Nephron progenitor cell (in vitro differentiated cells): ENCODE measurements around the gene CTTNBP2.
A peak's percentile ranks its signal among the peaks of the same experiment; 100 is the strongest.

Source experiments
- DNase-seq: peaks from one replicate; pipeline ENCODE4 v3.0.0; 2021
- H3K27ac Mint-ChIP-seq: 2 replicates; pipeline ENCODE4 v1.8.0; 2021; ENCODE audit warnings: mild to moderate bottlenecking, moderate library complexity, mixed read lengths
- H3K27me3 Mint-ChIP-seq: 2 replicates; pipeline ENCODE4 v1.8.0; 2021; ENCODE audit warnings: mild to moderate bottlenecking, low read depth, mixed read lengths; ENCODE audit not compliant: poor library complexity
- H3K36me3 Mint-ChIP-seq: 2 replicates; pipeline ENCODE4 v1.8.0; 2021; ENCODE audit warnings: low read depth, mixed read lengths
- H3K4me1 Mint-ChIP-seq: 2 replicates; pipeline ENCODE4 v1.8.0; 2021; ENCODE audit warnings: mixed read lengths
- H3K4me3 Mint-ChIP-seq: 2 replicates; pipeline ENCODE4 v1.8.0; 2021; ENCODE audit warnings: mild to moderate bottlenecking, moderate library complexity, mixed read lengths
- H3K9me3 Mint-ChIP-seq: 2 replicates; pipeline ENCODE4 v1.8.0; 2021; ENCODE audit warnings: mild to moderate bottlenecking, moderate library complexity, mixed read lengths
- CTCF ChIP-seq: fragments of 200-600 bp; sonication (generic); IDR thresholded peaks from 2 replicates; pipeline ENCODE4 v1.5.0; 2021; ENCODE audit warnings: antibody characterized with exemption

Gene CTTNBP2

DNA sequence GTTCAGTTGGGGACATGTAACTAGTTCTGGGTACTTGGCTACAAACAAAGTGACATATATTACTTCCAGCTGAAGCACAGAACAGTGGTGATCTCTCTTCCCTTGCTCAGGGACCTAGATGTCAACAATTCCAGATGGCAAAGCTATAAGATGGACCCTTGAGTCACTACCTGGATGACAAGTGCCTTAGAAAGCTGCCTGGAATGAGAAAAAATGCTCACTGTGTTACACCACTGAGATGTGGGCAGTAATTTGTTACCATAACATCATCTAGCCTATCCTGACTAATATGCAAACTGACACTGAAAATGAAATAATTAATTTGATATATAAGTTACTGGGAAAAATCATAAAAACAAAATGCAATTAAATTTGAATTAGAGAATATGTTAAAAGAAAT, 16.4 kb upstream of the CTTNBP2 start:
- DNase-seq = no peak
- no peak for TF ChIP-seq CTCF
- Mint-ChIP-seq H3K36me3 (no peaks in the 10 kb centered on the region), H3K9me3 (no peaks in the 10 kb centered on the region), H3K4me3 (no peak overlapping the region), H3K27me3 (no peaks in the 10 kb centered on the region), H3K27ac (no peak overlapping the region), H3K4me1 (peaks cover 25% of the 10 kb centered on the region)

DNA sequence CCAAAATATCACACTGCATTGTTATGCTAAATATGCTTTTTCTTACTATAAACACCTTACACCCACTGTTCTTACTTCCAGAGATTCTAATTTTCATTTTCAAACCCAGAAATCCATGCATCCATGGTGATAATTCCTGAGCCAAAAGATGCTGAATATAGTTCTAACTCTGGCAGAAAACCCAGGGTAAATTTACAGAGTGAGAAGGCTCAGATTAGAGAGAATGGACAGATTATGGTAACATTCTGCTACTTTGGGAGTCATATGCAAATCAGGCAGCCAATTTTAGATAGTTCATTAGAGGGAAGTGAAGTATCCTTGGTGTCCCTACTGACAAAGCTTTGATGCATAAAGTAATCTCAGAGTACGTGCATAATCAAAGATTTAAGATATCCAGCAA, 15.4 kb upstream of the CTTNBP2 start:
- Mint-ChIP-seq H3K9me3 (no peaks in the 10 kb centered on the region), H3K27me3 (no peaks in the 10 kb centered on the region), H3K4me1 (peaks cover 25% of the 10 kb centered on the region), H3K36me3 (no peaks in the 10 kb centered on the region), H3K27ac (no peak overlapping the region), H3K4me3 (no peak overlapping the region)
- no peak for DNase-seq
- no peak for TF ChIP-seq CTCF

GRCh38 chr7:117882594-117882993, 9.4 kb upstream of the CTTNBP2 start:
- Mint-ChIP-seq H3K9me3 (no peaks in the 10 kb centered on the region), H3K27ac (no peak overlapping the region), H3K36me3 (no peaks in the 10 kb centered on the region), H3K27me3 (no peaks in the 10 kb centered on the region), H3K4me3 (no peak overlapping the region), H3K4me1 (no peaks in the 10 kb centered on the region)
- DNase-seq = no peak
- TF ChIP-seq CTCF = no peak

DNA sequence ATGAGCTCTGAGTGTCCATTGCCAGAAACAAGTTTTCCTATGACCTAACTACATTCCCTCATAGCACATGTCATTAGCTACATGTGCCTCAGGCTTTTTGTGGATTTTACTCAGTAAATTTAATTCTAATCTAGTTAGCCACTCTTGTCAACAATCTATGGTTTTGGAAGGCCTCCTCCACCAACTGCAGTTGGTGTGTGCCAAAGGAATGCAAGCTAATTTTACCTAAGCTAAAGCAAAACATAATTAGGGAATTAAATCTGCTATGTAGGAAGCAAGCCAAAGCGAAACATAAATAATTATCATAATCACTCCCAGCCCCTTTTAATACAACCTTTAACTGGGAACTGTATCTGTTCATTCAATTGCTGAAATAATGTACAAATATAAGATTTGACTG, 3.5 kb upstream of the CTTNBP2 start:
- H3K27ac Mint-ChIP-seq = no peak overlapping the region
- no peaks in the 10 kb centered on the region for H3K9me3 Mint-ChIP-seq
- no peak for DNase-seq
- peaks cover 39% of the 10 kb centered on the region for H3K4me1 Mint-ChIP-seq
- H3K27me3 Mint-ChIP-seq = no peaks in the 10 kb centered on the region
- TF ChIP-seq CTCF = no peak
- H3K36me3 Mint-ChIP-seq = no peaks in the 10 kb centered on the region
- H3K4me3 Mint-ChIP-seq = no peak overlapping the region

- Mint-ChIP-seq H3K27ac (no peak overlapping the region), H3K4me1 (peaks cover 50% of the 10 kb centered on the region), H3K9me3 (no peaks in the 10 kb centered on the region), H3K4me3 (peak overlapping the region; percentile 31), H3K27me3 (no peaks in the 10 kb centered on the region), H3K36me3 (no peaks in the 10 kb centered on the region)
- DNase-seq = peak; percentile 46
- TF ChIP-seq CTCF = peak; percentile 44
Measured at GRCh38 chr7:117875566-117875965, 2.3 kb upstream of the CTTNBP2 start.

DNA sequence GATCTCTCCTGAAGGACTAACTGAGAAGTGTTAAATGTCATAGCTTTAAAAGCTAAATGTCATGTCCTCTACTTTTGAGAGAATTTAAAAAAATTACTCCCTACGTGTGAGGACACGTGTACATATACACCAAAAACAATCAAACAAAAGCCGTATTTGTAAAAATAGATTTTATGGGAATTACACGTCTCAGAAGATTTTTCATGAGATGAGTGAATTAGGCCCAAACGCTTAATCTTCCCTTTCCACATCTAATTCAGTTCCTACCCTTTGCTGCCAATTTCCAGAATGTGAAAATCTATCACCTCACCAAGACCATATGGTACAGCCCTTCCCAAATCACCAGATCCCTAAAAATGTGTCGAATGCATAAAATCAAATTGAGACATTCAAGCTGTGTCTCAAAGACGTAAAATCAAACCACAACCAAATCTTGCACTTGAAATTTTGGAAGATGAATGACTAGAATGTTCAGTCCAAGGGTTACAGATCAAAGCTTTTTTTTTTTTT, 1.0 kb upstream of the CTTNBP2 start:
- Mint-ChIP-seq H3K27ac (no peak overlapping the region), H3K27me3 (no peaks in the 10 kb centered on the region), H3K4me1 (peaks cover 64% of the 10 kb centered on the region), H3K9me3 (no peaks in the 10 kb centered on the region), H3K4me3 (peak overlapping the region; percentile 88), H3K36me3 (no peaks in the 10 kb centered on the region)
- no peak for DNase-seq
- no peak for TF ChIP-seq CTCF
